Natural killer cell (primary cell): Measurements from ENCODE around the gene P2RX4. TPM values are rescaled to one million over a fixed set of nuclear protein-coding genes. Genes with fewer than 3 reads are reported as not detected.
"Not testable (repeated sequence)": the region's sequence is repeated elsewhere in the genome, so short reads cannot be mapped to it uniquely, and the experiment has no call there.

Experiments used
- ATAC-seq, 3 donors: fragments of 150-1000 bp in 2 of 3; fragments of 200-7000 bp in 1 of 3; cut with Tn5 transposase; 1 replicate in 1 of 3; 2 replicates in 2 of 3; pipeline ENCODE4 v1.10.0; 2021; ENCODE audit warnings: mild to moderate bottlenecking in 2 of 3, moderate library complexity in 2 of 3
- DNase-seq, 2 donors: peaks; one replicate each; pipeline versions ENCODE4 v3.0.0 to v3.0.0-alpha.2; 2013 to 2021; ENCODE audit warnings: mixed read lengths in 1 of 2
- H3K27ac ChIP-seq: one replicate; pipeline ENCODE4 v1.5.1; 2013; ENCODE audit warnings: mild to moderate bottlenecking, low read length
- H3K27me3 ChIP-seq: one replicate; pipeline ENCODE4 v1.6.1; 2013; ENCODE audit warnings: low read length; ENCODE audit not compliant: control insufficient read depth, insufficient read depth
- H3K36me3 ChIP-seq: one replicate; pipeline ENCODE4 v1.6.1; 2013; ENCODE audit warnings: low read length; ENCODE audit not compliant: control insufficient read depth, insufficient read depth
- H3K4me1 ChIP-seq: one replicate; pipeline ENCODE4 v1.6.1; 2013; ENCODE audit warnings: low read length; ENCODE audit not compliant: control insufficient read depth, insufficient read depth
- H3K4me3 ChIP-seq: one replicate; pipeline ENCODE4 v1.5.1; 2013; ENCODE audit warnings: low read length
- H3K9me3 ChIP-seq: one replicate; pipeline ENCODE4 v1.6.1; 2013; ENCODE audit warnings: low read length; ENCODE audit not compliant: control insufficient read depth, insufficient read depth
- H3K27ac Mint-ChIP-seq, 2 donors: one replicate each; pipeline ENCODE4 v1.8.0; 2022; ENCODE audit warnings: mild to moderate bottlenecking in 2 of 2, mixed read lengths in 2 of 2, moderate library complexity in 1 of 2
- H3K27me3 Mint-ChIP-seq, 2 donors: one replicate each; pipeline ENCODE4 v1.8.0; 2022; ENCODE audit warnings: low read depth in 2 of 2, mixed read lengths in 2 of 2
- H3K36me3 Mint-ChIP-seq: one replicate; pipeline ENCODE4 v1.8.0; 2022; ENCODE audit warnings: mixed read lengths
- H3K4me1 Mint-ChIP-seq, 2 donors: one replicate each; pipeline ENCODE4 v1.8.0; 2022; ENCODE audit warnings: mixed read lengths in 2 of 2
- H3K4me3 Mint-ChIP-seq: one replicate; pipeline ENCODE4 v1.8.0; 2022; ENCODE audit warnings: mild to moderate bottlenecking, moderate library complexity, mixed read lengths
- H3K9me3 Mint-ChIP-seq, 2 donors: one replicate each; pipeline ENCODE4 v1.8.0; 2022; ENCODE audit warnings: mixed read lengths in 2 of 2
- CTCF ChIP-seq: fragments of 200-600 bp; IDR thresholded peaks from one replicate; pipeline ENCODE4 v1.8.0; 2022; ENCODE audit warnings: antibody characterized with exemption
- WGBS: methylation state at CpG from one replicate; pipeline ENCODE4 v1.1.7; 2013; ENCODE audit warnings: missing lambda C conversion rate; ENCODE audit not compliant: insufficient coverage; 5-methylcytosine and 5-hydroxymethylcytosine counted together
- intact Hi-C: fragments of 100-400 bp; cut with micrococcal nuclease; formaldehyde crosslinking; loops from one replicate; pipeline ENCODE4 v1.14.2; 2022
- total RNA-seq, 4 donors: library from RNA; stranded (reverse); fragments of 120-200 nt in 1 of 4; gene quantifications; one replicate each; pipeline versions ENCODE4 v1.2.3 to v1.2.4, GENCODE V29; 2013 to 2022

Gene P2RX4
- total RNA-seq, 3 donors from 2014 or later (not counting 1 experiment from before 2014, with no cell fraction given), result 34.8 to 39.3 (median 38.2) TPM

GRCh38 chr12:121282072-121282742 lies 72.3 kb downstream of the P2RX4 start:
- Mint-ChIP-seq H3K4me3 (no peak overlapping the region), H3K27ac (no peak overlapping the region), H3K9me3 (no peaks in the 10 kb centered on the region), H3K4me1 (no peaks in the 10 kb centered on the region), H3K36me3 (no peaks in the 10 kb centered on the region), H3K27me3 (no peaks in the 10 kb centered on the region)
- WGBS, result 96% methylated on average over 10 of the region's 10 CpGs
- Histone ChIP-seq H3K9me3 (no peaks in the 10 kb centered on the region), H3K27ac (no peak overlapping the region), H3K36me3 (no peaks in the 10 kb centered on the region), H3K4me1 (peaks cover under 1% of the 10 kb centered on the region), H3K4me3 (no peak overlapping the region), H3K27me3 (no peaks in the 10 kb centered on the region)
- intact Hi-C loops, result no loop called here
- ATAC-seq (no peak), DNase-seq (no peak)
- TF ChIP-seq CTCF, result no peak

GRCh38 chr12:121282910-121283309 lies 73.0 kb downstream of the P2RX4 start:
- H3K36me3 Mint-ChIP-seq, H3K27me3 Mint-ChIP-seq, H3K4me1 Mint-ChIP-seq, H3K27me3 ChIP-seq, intact Hi-C loops, DNase-seq, ATAC-seq, H3K9me3 ChIP-seq, H3K4me3 Mint-ChIP-seq, H3K4me3 ChIP-seq, H3K36me3 ChIP-seq, H3K27ac Mint-ChIP-seq, H3K9me3 Mint-ChIP-seq, H3K27ac ChIP-seq, H3K4me1 ChIP-seq: not testable (repeated sequence)
- 96% methylated on average over 11 of the region's 11 CpGs for WGBS

GRCh38 chr12:121283388-121283787 lies 73.5 kb downstream of the P2RX4 start:
- Mint-ChIP-seq H3K27ac (no peak overlapping the region), H3K27me3 (no peaks in the 10 kb centered on the region), H3K4me3 (no peak overlapping the region), H3K9me3 (no peaks in the 10 kb centered on the region), H3K4me1 (no peaks in the 10 kb centered on the region), H3K36me3 (no peaks in the 10 kb centered on the region)
- Histone ChIP-seq H3K9me3 (no peaks in the 10 kb centered on the region), H3K27ac (no peak overlapping the region), H3K4me3 (no peak overlapping the region), H3K36me3 (no peaks in the 10 kb centered on the region), H3K27me3 (no peaks in the 10 kb centered on the region), H3K4me1 (peaks cover 7% of the 10 kb centered on the region)
- 85% methylated on average over 5 of the region's 5 CpGs for WGBS
- TF ChIP-seq CTCF, result no peak
- ATAC-seq, result no peak
- intact Hi-C loops, result no loop called here
- DNase-seq, result no peak

Other genes starting within 250 kb of the P2RX4 start
- gene HNF1A, start 231.6 kb upstream of the P2RX4 start, total RNA-seq, result not detected
- 10 to 100 TPM; 16.0 to 19.9 (median 18.0) TPM for gene C12orf43, start 193.6 kb upstream of the P2RX4 start, total RNA-seq
- gene OASL, start 170.9 kb upstream of the P2RX4 start, total RNA-seq, result 10 to 100 TPM in 2 of 3 donors, 1 to 10 TPM in 1; 7.5 to 48.0 (median 35.2) TPM
- 10 to 100 TPM; 14.1 to 22.9 (median 16.7) TPM for gene P2RX7, start 77.3 kb upstream of the P2RX4 start, total RNA-seq
- 10 to 100 TPM; 19.6 to 27.4 (median 20.9) TPM for gene CAMKK2, start 86.6 kb downstream of the P2RX4 start, total RNA-seq
- 100 to 1,000 TPM; 134 to 171 (median 163) TPM for gene ANAPC5, start 142.3 kb downstream of the P2RX4 start, total RNA-seq
- gene RNF34, start 190.0 kb downstream of the P2RX4 start, total RNA-seq, result 10 to 100 TPM; 62.3 to 78.4 (median 73.4) TPM